SK-N-SH treated with all-trans-retinoic acid at 6 μM for 48 hours (cell line): ENCODE data around the gene PEAK3.

Source experiments
- ATAC-seq: fragments of 200-7000 bp; cut with Tn5 transposase; 3 replicates; pipeline ENCODE4 v1.9.1; 2020; ENCODE audit warnings: mild to moderate bottlenecking, moderate library complexity
- ARNTL ChIP-seq: fragments of 450-650 bp; formaldehyde crosslinking; IDR thresholded peaks from 2 replicates; pipeline ENCODE4 v1.5.0; 2020; ENCODE audit warnings: low read depth, mild to moderate bottlenecking, moderate library complexity, borderline replicate concordance
- BACH2 ChIP-seq: fragments of 250-450 bp; sonication (Bioruptor Pico); IDR thresholded peaks from 2 replicates; pipeline ENCODE4 v1.9.0; 2021; ENCODE audit warnings: mild to moderate bottlenecking, borderline replicate concordance
- CSDC2 ChIP-seq: fragments of 250-450 bp; sonication (Bioruptor Pico); IDR thresholded peaks from 2 replicates; pipeline ENCODE4 v1.5.0; 2020; ENCODE audit warnings: mild to moderate bottlenecking, moderate library complexity
- GLIS3 ChIP-seq: fragments of 250-450 bp; sonication (Bioruptor Pico); IDR thresholded peaks from 2 replicates; pipeline ENCODE4 v1.5.0; 2020; ENCODE audit warnings: mild to moderate bottlenecking, moderate library complexity
- ISL1 ChIP-seq: fragments of 250-450 bp; sonication (Bioruptor Pico); IDR thresholded peaks from 2 replicates; pipeline ENCODE4 v2.1.2; 2022; ENCODE audit warnings: mild to moderate bottlenecking, moderate library complexity
- OSR1 ChIP-seq: fragments of 250-450 bp; sonication (Bioruptor Pico); IDR thresholded peaks from 2 replicates; pipeline ENCODE4 v1.8.0; 2022; ENCODE audit warnings: moderate library complexity, mild to moderate bottlenecking, inconsistent platforms
- RARB ChIP-seq: fragments of 250-450 bp; sonication (Bioruptor Pico); IDR thresholded peaks from 2 replicates; pipeline ENCODE4 v1.8.0; 2021; ENCODE audit warnings: mild to moderate bottlenecking, moderate library complexity
- SNAI2 ChIP-seq: fragments of 250-450 bp; sonication (Bioruptor Pico); IDR thresholded peaks from 2 replicates; pipeline ENCODE4 v1.5.0; 2020; ENCODE audit warnings: mild to moderate bottlenecking, moderate library complexity
- TCF4 ChIP-seq: fragments of 250-450 bp; sonication (Bioruptor Pico); IDR thresholded peaks from 2 replicates; pipeline ENCODE4 v1.8.0; 2021; ENCODE audit warnings: mild to moderate bottlenecking, moderate library complexity, borderline replicate concordance
- TOX ChIP-seq: fragments of 250-450 bp; sonication (Bioruptor Pico); IDR thresholded peaks from 2 replicates; pipeline ENCODE4 v1.8.0; 2021; ENCODE audit warnings: mild to moderate bottlenecking, moderate library complexity, borderline replicate concordance
- ZC3H10 ChIP-seq: fragments of 250-450 bp; sonication (Bioruptor Pico); IDR thresholded peaks from 2 replicates; pipeline ENCODE4 v1.5.1; 2021; ENCODE audit warnings: mild to moderate bottlenecking, moderate library complexity
- ZFP3 ChIP-seq: fragments of 250-450 bp; sonication (Bioruptor Pico); IDR thresholded peaks from 2 replicates; pipeline ENCODE4 v1.5.0; 2020; ENCODE audit warnings: mild to moderate bottlenecking, moderate library complexity
- ZFP30 ChIP-seq: fragments of 450-650 bp; formaldehyde crosslinking; IDR thresholded peaks from 2 replicates; pipeline ENCODE4 v1.5.0; 2022; ENCODE audit warnings: mild to moderate bottlenecking, moderate library complexity
- ZNF565 ChIP-seq: fragments of 450-650 bp; formaldehyde crosslinking; conservative IDR thresholded peaks from 2 replicates; pipeline ENCODE4 v1.5.0; 2020; ENCODE audit warnings: low read depth, mild to moderate bottlenecking, moderate library complexity
- ZNF70 ChIP-seq: fragments of 450-650 bp; formaldehyde crosslinking; IDR thresholded peaks from 2 replicates; pipeline ENCODE4 v1.5.0; 2020; ENCODE audit warnings: mild to moderate bottlenecking, moderate library complexity
- ZNF8 ChIP-seq: fragments of 450-650 bp; formaldehyde crosslinking; IDR thresholded peaks from 2 replicates; pipeline ENCODE4 v1.5.0; 2020; ENCODE audit warnings: mild to moderate bottlenecking, moderate library complexity
- TF ChIP-seq, protein P1 (sequence below): fragments of 250-450 bp; sonication (Bioruptor Pico); IDR thresholded peaks from 2 replicates; pipeline ENCODE4 v1.5.1; 2021; ENCODE audit warnings: mild to moderate bottlenecking, moderate library complexity
- TF ChIP-seq, protein P2 (sequence below): fragments of 250-450 bp; sonication (Bioruptor Pico); IDR thresholded peaks from 2 replicates; pipeline ENCODE4 v1.5.0; 2020; ENCODE audit warnings: mild to moderate bottlenecking, moderate library complexity
- TF ChIP-seq, protein P3 (sequence below): fragments of 250-450 bp; sonication (Bioruptor Pico); IDR thresholded peaks from 2 replicates; pipeline ENCODE4 v1.8.0; 2020; ENCODE audit warnings: mild to moderate bottlenecking, moderate library complexity, borderline replicate concordance
- TF ChIP-seq, protein P4 (sequence below): fragments of 250-450 bp; sonication (Bioruptor Pico); IDR thresholded peaks from 2 replicates; pipeline ENCODE4 v1.8.0; 2021; ENCODE audit warnings: low read depth, mild to moderate bottlenecking, moderate library complexity, borderline replicate concordance

PEAK3 gene

DNA sequence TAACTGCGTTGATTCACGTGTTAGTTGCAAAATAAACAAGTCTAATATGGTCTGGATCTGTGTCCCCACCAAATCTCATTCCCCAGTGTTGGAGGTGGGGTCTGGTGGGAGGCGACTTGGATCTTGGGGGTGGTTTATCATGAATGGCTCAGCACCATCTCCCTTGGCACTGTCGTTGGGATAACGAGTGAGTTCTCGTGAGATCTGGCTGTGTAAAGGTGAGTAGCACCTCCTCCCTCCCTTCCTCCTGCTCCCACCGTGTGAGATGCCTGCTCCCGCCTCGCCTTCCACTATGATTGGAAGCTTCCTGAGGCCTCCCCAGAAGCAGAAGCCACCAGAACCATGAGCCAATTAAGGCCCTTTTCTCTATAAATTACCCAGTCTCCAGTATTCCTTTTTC is 4.8 kb downstream of the PEAK3 start:
- no peak for ATAC-seq
- TF ChIP-seq CSDC2 (CRISPR knock-in tag) (no peak), ARNTL (CRISPR knock-in tag) (no peak), TOX (CRISPR knock-in tag) (no peak), ZC3H10 (no peak), ZFP30 (CRISPR knock-in tag) (no peak)
- TF ChIP-seq, all 23 proteins: peak for 0

DNA sequence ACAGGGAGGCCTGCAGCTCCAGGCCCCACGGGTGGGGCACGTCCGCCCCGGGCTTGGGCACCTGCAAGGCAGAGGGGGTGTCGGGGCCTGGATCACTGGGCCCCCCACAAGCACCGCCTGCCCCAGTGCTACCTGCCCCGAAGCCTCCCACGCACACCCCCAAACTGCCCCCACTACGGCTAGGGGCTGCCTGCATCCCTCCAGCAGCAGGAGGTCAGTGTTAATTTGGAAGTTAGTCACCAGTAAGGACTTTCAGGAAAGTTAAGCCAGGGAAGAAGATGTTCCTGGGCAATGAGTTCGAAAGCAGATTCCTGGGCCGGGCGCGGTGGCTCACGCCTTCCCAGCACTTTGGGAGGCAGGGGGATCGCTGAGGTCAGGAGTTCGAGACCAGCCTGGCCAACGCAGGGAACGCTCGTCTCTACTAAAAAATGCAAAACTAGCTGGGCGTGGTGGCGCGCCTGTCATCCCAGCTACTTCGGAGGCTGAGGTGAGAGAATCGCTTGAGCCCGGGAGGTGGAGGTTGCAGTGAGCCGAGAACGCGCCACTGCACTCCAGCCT is 5.5 kb downstream of the PEAK3 start:
- no peak for TF ChIP-seq ISL1 (CRISPR knock-in tag)
- TF ChIP-seq ZFP3 (CRISPR knock-in tag) = no peak
- no peak for TF ChIP-seq SNAI2 (CRISPR knock-in tag)
- no peak for TF ChIP-seq ZC3H10
- no peak for TF ChIP-seq ZNF8 (CRISPR knock-in tag)
- TF ChIP-seq, protein P1, sequence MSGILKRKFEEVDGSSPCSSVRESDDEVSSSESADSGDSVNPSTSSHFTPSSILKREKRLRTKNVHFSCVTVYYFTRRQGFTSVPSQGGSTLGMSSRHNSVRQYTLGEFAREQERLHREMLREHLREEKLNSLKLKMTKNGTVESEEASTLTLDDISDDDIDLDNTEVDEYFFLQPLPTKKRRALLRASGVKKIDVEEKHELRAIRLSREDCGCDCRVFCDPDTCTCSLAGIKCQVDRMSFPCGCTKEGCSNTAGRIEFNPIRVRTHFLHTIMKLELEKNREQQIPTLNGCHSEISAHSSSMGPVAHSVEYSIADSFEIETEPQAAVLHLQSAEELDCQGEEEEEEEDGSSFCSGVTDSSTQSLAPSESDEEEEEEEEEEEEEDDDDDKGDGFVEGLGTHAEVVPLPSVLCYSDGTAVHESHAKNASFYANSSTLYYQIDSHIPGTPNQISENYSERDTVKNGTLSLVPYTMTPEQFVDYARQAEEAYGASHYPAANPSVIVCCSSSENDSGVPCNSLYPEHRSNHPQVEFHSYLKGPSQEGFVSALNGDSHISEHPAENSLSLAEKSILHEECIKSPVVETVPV (CRISPR knock-in tag) = no peak
- no peak for TF ChIP-seq ARNTL (CRISPR knock-in tag)
- no peak for TF ChIP-seq CSDC2 (CRISPR knock-in tag)
- TF ChIP-seq BACH2 (CRISPR knock-in tag) = no peak
- no peak for TF ChIP-seq GLIS3 (CRISPR knock-in tag)
- no peak for TF ChIP-seq RARB (CRISPR knock-in tag)
- TF ChIP-seq TOX (CRISPR knock-in tag) = no peak
- TF ChIP-seq ZNF70 (CRISPR knock-in tag) = no peak
- TF ChIP-seq, protein P2, sequence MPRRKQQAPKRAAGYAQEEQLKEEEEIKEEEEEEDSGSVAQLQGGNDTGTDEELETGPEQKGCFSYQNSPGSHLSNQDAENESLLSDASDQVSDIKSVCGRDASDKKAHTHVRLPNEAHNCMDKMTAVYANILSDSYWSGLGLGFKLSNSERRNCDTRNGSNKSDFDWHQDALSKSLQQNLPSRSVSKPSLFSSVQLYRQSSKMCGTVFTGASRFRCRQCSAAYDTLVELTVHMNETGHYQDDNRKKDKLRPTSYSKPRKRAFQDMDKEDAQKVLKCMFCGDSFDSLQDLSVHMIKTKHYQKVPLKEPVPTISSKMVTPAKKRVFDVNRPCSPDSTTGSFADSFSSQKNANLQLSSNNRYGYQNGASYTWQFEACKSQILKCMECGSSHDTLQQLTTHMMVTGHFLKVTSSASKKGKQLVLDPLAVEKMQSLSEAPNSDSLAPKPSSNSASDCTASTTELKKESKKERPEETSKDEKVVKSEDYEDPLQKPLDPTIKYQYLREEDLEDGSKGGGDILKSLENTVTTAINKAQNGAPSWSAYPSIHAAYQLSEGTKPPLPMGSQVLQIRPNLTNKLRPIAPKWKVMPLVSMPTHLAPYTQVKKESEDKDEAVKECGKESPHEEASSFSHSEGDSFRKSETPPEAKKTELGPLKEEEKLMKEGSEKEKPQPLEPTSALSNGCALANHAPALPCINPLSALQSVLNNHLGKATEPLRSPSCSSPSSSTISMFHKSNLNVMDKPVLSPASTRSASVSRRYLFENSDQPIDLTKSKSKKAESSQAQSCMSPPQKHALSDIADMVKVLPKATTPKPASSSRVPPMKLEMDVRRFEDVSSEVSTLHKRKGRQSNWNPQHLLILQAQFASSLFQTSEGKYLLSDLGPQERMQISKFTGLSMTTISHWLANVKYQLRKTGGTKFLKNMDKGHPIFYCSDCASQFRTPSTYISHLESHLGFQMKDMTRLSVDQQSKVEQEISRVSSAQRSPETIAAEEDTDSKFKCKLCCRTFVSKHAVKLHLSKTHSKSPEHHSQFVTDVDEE = no peak
- ATAC-seq = no peak

DNA sequence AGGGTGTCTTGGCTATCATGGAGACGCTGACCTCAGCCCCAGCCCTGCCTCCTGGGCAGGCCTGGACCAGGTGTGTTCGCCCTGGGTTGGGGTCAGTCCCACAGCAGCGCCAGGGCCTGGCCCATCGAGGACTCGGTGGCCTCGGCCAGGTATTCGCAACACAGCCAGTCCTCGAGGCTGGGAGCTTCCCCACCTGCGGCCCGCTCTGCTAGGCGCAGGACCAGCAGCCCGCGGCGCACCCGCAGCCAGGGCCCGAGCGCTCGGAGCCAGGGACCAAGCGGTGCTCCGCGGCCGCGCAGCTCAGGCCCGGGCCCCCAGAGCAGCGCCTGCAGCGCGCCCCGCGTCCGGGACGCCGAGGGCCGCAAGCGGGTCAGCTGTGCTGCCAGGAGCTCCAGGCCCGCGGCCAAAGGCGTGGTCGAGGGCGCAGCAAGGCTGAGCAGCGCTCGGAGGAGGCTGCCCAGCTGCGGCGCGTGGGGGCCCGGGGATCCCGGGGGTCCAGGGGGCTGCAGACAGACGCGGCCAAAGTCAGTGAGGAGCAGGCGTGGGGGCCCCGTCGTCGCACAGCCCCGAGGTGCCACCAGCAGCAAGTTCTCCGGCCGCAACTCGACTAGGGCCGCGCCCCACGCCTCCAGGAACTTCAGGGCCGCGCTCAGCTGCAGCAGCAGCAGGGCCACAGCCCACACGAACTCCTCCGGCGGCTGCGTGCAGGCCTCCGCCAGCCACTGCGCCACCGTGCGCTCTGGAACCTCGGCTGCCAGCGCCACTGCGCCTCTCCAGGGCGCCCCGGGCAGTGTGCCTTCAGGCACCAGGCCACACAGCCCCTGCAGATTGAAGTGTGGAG is 6.2 kb downstream of the PEAK3 start:
- no peak for ATAC-seq
- TF ChIP-seq OSR1 (CRISPR knock-in tag) (no peak), CSDC2 (CRISPR knock-in tag) (no peak), ZFP30 (CRISPR knock-in tag) (no peak), TCF4 (no peak), ZFP3 (CRISPR knock-in tag) (no peak), ZNF8 (CRISPR knock-in tag) (no peak), GLIS3 (CRISPR knock-in tag) (no peak), ZNF70 (CRISPR knock-in tag) (no peak), ZC3H10 (no peak), ZNF565 (CRISPR knock-in tag) (no peak)
- TF ChIP-seq, protein P2 = no peak
- TF ChIP-seq, protein P3, sequence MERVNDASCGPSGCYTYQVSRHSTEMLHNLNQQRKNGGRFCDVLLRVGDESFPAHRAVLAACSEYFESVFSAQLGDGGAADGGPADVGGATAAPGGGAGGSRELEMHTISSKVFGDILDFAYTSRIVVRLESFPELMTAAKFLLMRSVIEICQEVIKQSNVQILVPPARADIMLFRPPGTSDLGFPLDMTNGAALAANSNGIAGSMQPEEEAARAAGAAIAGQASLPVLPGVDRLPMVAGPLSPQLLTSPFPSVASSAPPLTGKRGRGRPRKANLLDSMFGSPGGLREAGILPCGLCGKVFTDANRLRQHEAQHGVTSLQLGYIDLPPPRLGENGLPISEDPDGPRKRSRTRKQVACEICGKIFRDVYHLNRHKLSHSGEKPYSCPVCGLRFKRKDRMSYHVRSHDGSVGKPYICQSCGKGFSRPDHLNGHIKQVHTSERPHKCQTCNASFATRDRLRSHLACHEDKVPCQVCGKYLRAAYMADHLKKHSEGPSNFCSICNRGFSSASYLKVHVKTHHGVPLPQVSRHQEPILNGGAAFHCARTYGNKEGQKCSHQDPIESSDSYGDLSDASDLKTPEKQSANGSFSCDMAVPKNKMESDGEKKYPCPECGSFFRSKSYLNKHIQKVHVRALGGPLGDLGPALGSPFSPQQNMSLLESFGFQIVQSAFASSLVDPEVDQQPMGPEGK (CRISPR knock-in tag) = no peak
- TF ChIP-seq, protein P4, sequence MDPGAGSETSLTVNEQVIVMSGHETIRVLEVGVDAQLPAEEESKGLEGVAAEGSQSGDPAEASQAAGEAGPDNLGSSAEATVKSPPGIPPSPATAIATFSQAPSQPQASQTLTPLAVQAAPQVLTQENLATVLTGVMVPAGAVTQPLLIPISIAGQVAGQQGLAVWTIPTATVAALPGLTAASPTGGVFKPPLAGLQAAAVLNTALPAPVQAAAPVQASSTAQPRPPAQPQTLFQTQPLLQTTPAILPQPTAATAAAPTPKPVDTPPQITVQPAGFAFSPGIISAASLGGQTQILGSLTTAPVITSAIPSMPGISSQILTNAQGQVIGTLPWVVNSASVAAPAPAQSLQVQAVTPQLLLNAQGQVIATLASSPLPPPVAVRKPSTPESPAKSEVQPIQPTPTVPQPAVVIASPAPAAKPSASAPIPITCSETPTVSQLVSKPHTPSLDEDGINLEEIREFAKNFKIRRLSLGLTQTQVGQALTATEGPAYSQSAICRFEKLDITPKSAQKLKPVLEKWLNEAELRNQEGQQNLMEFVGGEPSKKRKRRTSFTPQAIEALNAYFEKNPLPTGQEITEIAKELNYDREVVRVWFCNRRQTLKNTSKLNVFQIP (CRISPR knock-in tag) = no peak
